ENCODE measurements around the gene ARFGEF3. TPM values are rescaled to one million over a fixed set of nuclear protein-coding genes. Genes with fewer than 3 reads are reported as not detected.

ARFGEF3 gene
- total RNA-seq, 1 experiment from 2014 or later = 7.8 TPM

- no TSS peak for BruUV-seq (replicated peaks)
- intact Hi-C loops (cut with micrococcal nuclease) = no loop called here
- ATAC-seq (no peak), DNase-seq (no peak)
- Histone ChIP-seq H2AFZ (ENCODE audit: low read length) (no peak overlapping the region), H3K79me2 (ENCODE audit: low read length) (no peaks in the 10 kb centered on the region), H3K4me2 (ENCODE audit: low read length) (no peak overlapping the region), H3F3A (ENCODE audit: low read length, unreplicated experiment) (no peaks in the 10 kb centered on the region), H4K20me1 (ENCODE audit: low read length) (no peaks in the 10 kb centered on the region), H3K36me3 (ENCODE audit: low read depth, low read length) (no peaks in the 10 kb centered on the region; the same call in 1 of the 2 replicates), H3K9me2 (replicated peaks; ENCODE audit: low read length) (no peaks in the 10 kb centered on the region), H3K4me1 (ENCODE audit: insufficient read depth, low read length) (no peaks in the 10 kb centered on the region), H3K9me3 (ENCODE audit: low read length) (no peaks in the 10 kb centered on the region), H3K4me3 (ENCODE audit: low read length) (no peak overlapping the region), H3K27ac (ENCODE audit: low read length) (no peak overlapping the region), H3K9ac (ENCODE audit: low read length) (no peak overlapping the region), H3K27me3 (ENCODE audit: low read length) (no peaks in the 10 kb centered on the region)
- no peak for TF ChIP-seq EZH2phosphoT487 (IDR thresholded peaks at IDR 0.05; ENCODE audit: borderline replicate concordance, low read length)
- TF ChIP-seq EZH2 (IDR thresholded peaks at IDR 0.05; ENCODE audit: low read length, unreplicated experiment) = no peak
- TF ChIP-seq, protein P1, sequence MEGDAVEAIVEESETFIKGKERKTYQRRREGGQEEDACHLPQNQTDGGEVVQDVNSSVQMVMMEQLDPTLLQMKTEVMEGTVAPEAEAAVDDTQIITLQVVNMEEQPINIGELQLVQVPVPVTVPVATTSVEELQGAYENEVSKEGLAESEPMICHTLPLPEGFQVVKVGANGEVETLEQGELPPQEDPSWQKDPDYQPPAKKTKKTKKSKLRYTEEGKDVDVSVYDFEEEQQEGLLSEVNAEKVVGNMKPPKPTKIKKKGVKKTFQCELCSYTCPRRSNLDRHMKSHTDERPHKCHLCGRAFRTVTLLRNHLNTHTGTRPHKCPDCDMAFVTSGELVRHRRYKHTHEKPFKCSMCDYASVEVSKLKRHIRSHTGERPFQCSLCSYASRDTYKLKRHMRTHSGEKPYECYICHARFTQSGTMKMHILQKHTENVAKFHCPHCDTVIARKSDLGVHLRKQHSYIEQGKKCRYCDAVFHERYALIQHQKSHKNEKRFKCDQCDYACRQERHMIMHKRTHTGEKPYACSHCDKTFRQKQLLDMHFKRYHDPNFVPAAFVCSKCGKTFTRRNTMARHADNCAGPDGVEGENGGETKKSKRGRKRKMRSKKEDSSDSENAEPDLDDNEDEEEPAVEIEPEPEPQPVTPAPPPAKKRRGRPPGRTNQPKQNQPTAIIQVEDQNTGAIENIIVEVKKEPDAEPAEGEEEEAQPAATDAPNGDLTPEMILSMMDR (conservative IDR thresholded peaks at IDR 0.05; ENCODE audit: low read depth, low read length) = no peak
- CTCF ChIA-PET = no interaction called here
- POLR2A ChIA-PET (ENCODE audit: unreplicated experiment) = no interaction called here
These were observed 160.2 kb downstream of the ARFGEF3 start for GRCh38 chr6:138321934-138322333.

- Histone ChIP-seq H3K36me3 (ENCODE audit: low read depth, low read length) (no peaks in the 10 kb centered on the region; the same call in 1 of the 2 replicates), H3K27ac (ENCODE audit: low read length) (no peak overlapping the region), H3K79me2 (ENCODE audit: low read length) (no peaks in the 10 kb centered on the region), H3F3A (ENCODE audit: low read length, unreplicated experiment) (no peaks in the 10 kb centered on the region), H2AFZ (ENCODE audit: low read length) (no peak overlapping the region), H3K9me2 (replicated peaks; ENCODE audit: low read length) (no peaks in the 10 kb centered on the region), H3K27me3 (ENCODE audit: low read length) (no peaks in the 10 kb centered on the region), H3K4me1 (ENCODE audit: insufficient read depth, low read length) (no peaks in the 10 kb centered on the region), H3K9me3 (ENCODE audit: low read length) (no peaks in the 10 kb centered on the region), H3K4me3 (ENCODE audit: low read length) (no peak overlapping the region), H4K20me1 (ENCODE audit: low read length) (no peaks in the 10 kb centered on the region), H3K9ac (ENCODE audit: low read length) (no peak overlapping the region), H3K4me2 (ENCODE audit: low read length) (no peak overlapping the region)
- ChIA-PET CTCF (no interaction called here), POLR2A (ENCODE audit: unreplicated experiment) (no interaction called here)
- BruUV-seq (replicated peaks) = no TSS peak
- intact Hi-C loops (cut with micrococcal nuclease) = no loop called here
- no peak for TF ChIP-seq EZH2 (IDR thresholded peaks at IDR 0.05; ENCODE audit: low read length, unreplicated experiment)
- no peak for TF ChIP-seq EZH2phosphoT487 (IDR thresholded peaks at IDR 0.05; ENCODE audit: borderline replicate concordance, low read length)
- TF ChIP-seq, protein P1 (conservative IDR thresholded peaks at IDR 0.05; ENCODE audit: low read depth, low read length) = no peak
- DNase-seq (no peak), ATAC-seq (no peak)
These were observed 162.1 kb downstream of the ARFGEF3 start for GRCh38 chr6:138323821-138324220.

DNA sequence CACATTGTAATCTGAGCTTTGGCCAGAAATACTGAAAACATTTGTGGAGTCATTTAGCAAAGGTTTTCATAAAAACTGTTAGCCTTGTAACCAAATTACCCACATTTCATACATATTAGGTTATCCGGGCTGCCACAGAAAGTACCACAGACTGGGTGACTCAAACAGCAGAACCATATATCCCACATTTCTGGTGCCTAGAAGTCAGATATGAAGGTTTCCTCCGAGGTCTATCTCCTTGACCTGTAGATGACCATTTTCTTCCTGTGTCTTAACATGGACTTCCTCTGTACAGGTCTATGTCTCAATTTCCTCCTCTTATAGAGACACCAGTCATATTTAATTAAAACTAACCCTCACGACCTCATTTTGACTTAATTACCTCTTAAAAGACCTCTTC lies 166.5 kb downstream of the ARFGEF3 start:
- DNase-seq (no peak), ATAC-seq (no peak)
- no peak for TF ChIP-seq EZH2phosphoT487 (IDR thresholded peaks at IDR 0.05; ENCODE audit: borderline replicate concordance, low read length)
- TF ChIP-seq, protein P1 (conservative IDR thresholded peaks at IDR 0.05; ENCODE audit: low read depth, low read length) = no peak
- no peak for TF ChIP-seq EZH2 (IDR thresholded peaks at IDR 0.05; ENCODE audit: low read length, unreplicated experiment)
- no peaks in the 10 kb centered on the region for H3F3A ChIP-seq (ENCODE audit: low read length, unreplicated experiment)
- no peaks in the 10 kb centered on the region for H3K27me3 ChIP-seq (ENCODE audit: low read length)
- no peaks in the 10 kb centered on the region for H3K9me2 ChIP-seq (replicated peaks; ENCODE audit: low read length)
- H3K9ac ChIP-seq (ENCODE audit: low read length) = no peak overlapping the region
- ChIA-PET POLR2A (ENCODE audit: unreplicated experiment) (no interaction called here), CTCF (no interaction called here)
- H2AFZ ChIP-seq (ENCODE audit: low read length) = no peak overlapping the region
- no peaks in the 10 kb centered on the region for H3K9me3 ChIP-seq (ENCODE audit: low read length)
- intact Hi-C loops (cut with micrococcal nuclease) = no loop called here
- H3K36me3 ChIP-seq (ENCODE audit: low read depth, low read length) = no peaks in the 10 kb centered on the region; the same call in 1 of the 2 replicates
- H3K79me2 ChIP-seq (ENCODE audit: low read length) = no peaks in the 10 kb centered on the region
- no peak overlapping the region for H3K27ac ChIP-seq (ENCODE audit: low read length)
- BruUV-seq (replicated peaks) = no TSS peak
- no peaks in the 10 kb centered on the region for H4K20me1 ChIP-seq (ENCODE audit: low read length)
- no peaks in the 10 kb centered on the region for H3K4me1 ChIP-seq (ENCODE audit: insufficient read depth, low read length)
- no peak overlapping the region for H3K4me3 ChIP-seq (ENCODE audit: low read length)
- H3K4me2 ChIP-seq (ENCODE audit: low read length) = no peak overlapping the region
